AG04449 (cell line): ENCODE data around the gene EPHA5.

Experiments used
- CTCF ChIA-PET: fragments of 350-600 bp; formaldehyde crosslinking; extraction: SDS; loops from one replicate; lab custom pipeline; 2021; ENCODE audit warnings: antibody characterized with exemption; lab: Yijun Ruan, JAX
- POLR2A ChIA-PET: fragments of 400-600, 350-600 bp; formaldehyde crosslinking; extraction: SDS; loops from one replicate; lab custom pipeline; 2020; ENCODE audit warnings: antibody characterized with exemption, inconsistent platforms; lab: Yijun Ruan, JAX
- DNase-seq: peaks from one replicate; pipeline ENCODE4 v3.0.0-alpha.2; 2010; ENCODE audit warnings: low read depth, low spot score
- H3K4me3 ChIP-seq: 2 replicates; pipeline ENCODE4 v1.5.1; 2011; ENCODE audit warnings: low read depth, mild to moderate bottlenecking, control low read depth, low read length
- CTCF ChIP-seq: IDR thresholded peaks from one replicate; pipeline ENCODE4 v1.5.1; 2011; ENCODE audit warnings: mild to moderate bottlenecking, moderate library complexity, low read length, control low read depth, inconsistent platforms; ENCODE audit not compliant: insufficient read depth; ENCODE audit errors: missing control alignments

EPHA5 gene

GRCh38 chr4:65646136-65646535 is 24.2 kb downstream of the EPHA5 start:
- no peak for DNase-seq
- no peak for TF ChIP-seq CTCF
- no peak overlapping the region for H3K4me3 ChIP-seq
- POLR2A ChIA-PET, result no interaction called here
- CTCF ChIA-PET, result no interaction called here

DNA sequence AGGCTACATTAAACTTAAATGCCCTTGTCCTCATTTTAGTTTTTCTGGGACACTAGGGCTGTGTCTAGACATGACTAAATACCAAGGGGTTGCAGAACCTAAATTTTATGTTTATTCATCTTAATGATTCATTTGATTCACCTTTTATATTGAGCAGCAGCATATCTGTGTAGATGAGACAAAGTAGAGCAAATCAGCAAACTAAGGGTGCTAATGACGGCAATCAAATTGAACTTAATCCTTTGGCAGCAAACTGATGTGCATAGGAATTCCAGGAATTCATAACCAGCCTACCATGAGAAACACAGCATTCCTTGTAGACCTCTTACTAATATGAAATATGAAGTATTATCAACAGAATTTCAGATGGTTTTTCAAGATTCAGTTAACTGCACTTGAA is 25.1 kb downstream of the EPHA5 start:
- POLR2A ChIA-PET, result no interaction called here
- TF ChIP-seq CTCF, result no peak
- CTCF ChIA-PET, result no interaction called here
- DNase-seq, result peak; percentile 44
- no peak overlapping the region for H3K4me3 ChIP-seq

- no peak for DNase-seq
- no peak overlapping the region for H3K4me3 ChIP-seq
- TF ChIP-seq CTCF, result no peak
- POLR2A ChIA-PET, result no interaction called here
- CTCF ChIA-PET, result no interaction called here
Observed at GRCh38 chr4:65635051-65635821, 35.1 kb downstream of the EPHA5 start.

DNA sequence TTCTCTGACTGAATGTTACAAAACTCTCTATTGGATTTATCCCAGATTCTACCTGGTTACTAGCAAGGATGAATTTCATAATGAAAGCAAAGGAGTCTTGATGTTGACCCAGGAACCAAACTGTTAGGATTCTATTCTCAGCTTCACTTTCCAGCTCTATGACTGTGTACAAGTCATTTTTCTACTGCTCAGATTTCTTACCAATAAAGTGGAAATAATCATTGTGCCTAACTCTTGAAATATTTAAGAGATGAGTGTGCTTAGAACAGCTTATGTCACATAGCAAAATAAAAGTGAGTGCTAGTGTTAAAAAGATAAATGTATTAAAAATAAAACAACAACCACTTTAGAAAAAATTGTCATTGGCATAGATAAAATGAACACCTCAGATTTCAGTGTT is 45.6 kb downstream of the EPHA5 start:
- DNase-seq, result no peak
- CTCF ChIA-PET, result no interaction called here
- POLR2A ChIA-PET, result no interaction called here
- TF ChIP-seq CTCF, result no peak
- H3K4me3 ChIP-seq, result no peak overlapping the region

GRCh38 chr4:65623506-65623905 is 46.8 kb downstream of the EPHA5 start:
- POLR2A ChIA-PET, result no interaction called here
- no peak for TF ChIP-seq CTCF
- no peak overlapping the region for H3K4me3 ChIP-seq
- CTCF ChIA-PET, result no interaction called here
- DNase-seq, result no peak

DNA sequence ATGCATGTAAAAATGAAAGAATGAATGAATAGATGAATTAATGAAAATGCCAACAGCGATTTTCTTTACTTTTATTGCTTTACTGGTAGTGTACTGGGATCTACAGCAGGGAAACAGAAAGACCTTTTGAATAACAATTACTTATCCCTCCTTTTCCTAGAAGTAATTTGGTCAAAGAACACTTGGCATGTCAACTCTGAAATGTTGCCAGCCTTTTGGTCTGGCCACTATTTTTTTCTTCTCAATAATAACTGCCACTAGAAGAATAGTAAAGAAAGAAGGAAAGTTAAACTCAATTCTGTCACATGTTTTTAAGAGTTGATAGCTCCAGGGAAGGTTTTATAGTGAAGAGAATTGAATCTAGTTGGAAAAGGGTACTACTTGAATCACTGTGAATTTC is 52.9 kb downstream of the EPHA5 start:
- DNase-seq, result no peak
- ChIA-PET CTCF (no interaction called here), POLR2A (no interaction called here)
- no peak overlapping the region for H3K4me3 ChIP-seq
- no peak for TF ChIP-seq CTCF
